HG03139 (cell line): ENCODE data around the gene TYW5.
"Not testable (repeated sequence)": the region's sequence is repeated elsewhere in the genome, so short reads cannot be mapped to it uniquely, and the experiment has no call there.

ENCODE experiments used
- ATAC-seq: cut with Tn5 transposase; IDR thresholded peaks from one replicate; pipeline ENCODE4 v1.9.1; 2021; ENCODE audit not compliant: unreplicated experiment

TYW5 gene

GRCh38 chr2:199923924-199924323 lies 31.4 kb downstream of the TYW5 start:
- no peak for ATAC-seq

GRCh38 chr2:199922856-199923255 lies 32.4 kb downstream of the TYW5 start:
- no peak for ATAC-seq

GRCh38 chr2:199916980-199917379 lies 38.3 kb downstream of the TYW5 start:
- ATAC-seq, result no peak

GRCh38 chr2:199914372-199914958 lies 40.8 kb downstream of the TYW5 start:
- no peak for ATAC-seq

- not testable (repeated sequence) for ATAC-seq
These were observed 42.7 kb downstream of the TYW5 start for GRCh38 chr2:199912553-199913114.

GRCh38 chr2:199911877-199912161 lies 43.5 kb downstream of the TYW5 start:
- no peak for ATAC-seq

GRCh38 chr2:199911052-199911876 lies 44.0 kb downstream of the TYW5 start, which contains the start of gene C2orf69:
Gene C2orf69 (plus strand): TSS chr2:199911293. CDS start chr2:199911439, 146 bp downstream.
- peak; percentile 79 for ATAC-seq

- no peak for ATAC-seq
These were observed 44.8 kb downstream of the TYW5 start for GRCh38 chr2:199910338-199911051.

- ATAC-seq, result no peak
These were observed 48.1 kb downstream of the TYW5 start for GRCh38 chr2:199907008-199907714.

- ATAC-seq, result no peak
These were observed 52.2 kb downstream of the TYW5 start for GRCh38 chr2:199903111-199903510.

GRCh38 chr2:199902486-199903110 lies 52.7 kb downstream of the TYW5 start:
- no peak for ATAC-seq

- no peak for ATAC-seq
These were observed 53.3 kb downstream of the TYW5 start for GRCh38 chr2:199901942-199902341.

GRCh38 chr2:199896617-199897016 lies 58.7 kb downstream of the TYW5 start:
- ATAC-seq, result no peak

- no peak for ATAC-seq
These were observed 59.9 kb downstream of the TYW5 start for GRCh38 chr2:199895406-199895805.

- ATAC-seq, result no peak
These were observed 71.6 kb downstream of the TYW5 start for GRCh38 chr2:199883474-199884212.

- ATAC-seq, result no peak
These were observed 72.6 kb downstream of the TYW5 start for GRCh38 chr2:199882667-199883066.
